Stimulated activated CD4-positive, alpha-beta T cell treated with anti-CD3 and anti-CD28 coated beads, Interleukin-4, amount 100 ng/mL, for 1 hour (primary cell): ENCODE measurements around the gene RBM48.

ENCODE experiments used
- DNase-seq: peaks from one replicate; pipeline ENCODE4 v3.0.0-alpha.2; 2020

The RBM48 gene

GRCh38 chr7:92546856-92547497 lies 18.4 kb downstream of the RBM48 start:
- no peak for DNase-seq

DNA sequence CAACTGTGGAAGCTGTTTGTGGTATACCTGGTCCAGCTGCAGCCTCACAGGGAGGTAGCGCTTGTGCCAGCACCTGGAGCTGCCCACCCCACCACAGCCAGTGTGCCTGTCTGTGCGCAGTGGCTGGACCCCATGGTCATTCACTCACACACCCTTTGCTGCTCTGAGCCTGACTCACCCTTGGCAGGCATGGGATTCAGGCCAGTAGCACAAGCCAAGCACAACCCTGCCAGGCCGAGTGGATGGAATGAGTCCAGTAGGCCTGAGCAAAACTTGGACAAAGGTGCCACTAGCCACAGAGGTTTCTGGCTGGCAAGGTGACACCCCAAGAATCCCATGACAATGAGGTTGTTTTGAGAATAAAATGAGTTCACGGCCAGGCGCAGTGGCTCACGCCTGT lies 19.0 kb downstream of the RBM48 start:
- DNase-seq, result no peak

DNA sequence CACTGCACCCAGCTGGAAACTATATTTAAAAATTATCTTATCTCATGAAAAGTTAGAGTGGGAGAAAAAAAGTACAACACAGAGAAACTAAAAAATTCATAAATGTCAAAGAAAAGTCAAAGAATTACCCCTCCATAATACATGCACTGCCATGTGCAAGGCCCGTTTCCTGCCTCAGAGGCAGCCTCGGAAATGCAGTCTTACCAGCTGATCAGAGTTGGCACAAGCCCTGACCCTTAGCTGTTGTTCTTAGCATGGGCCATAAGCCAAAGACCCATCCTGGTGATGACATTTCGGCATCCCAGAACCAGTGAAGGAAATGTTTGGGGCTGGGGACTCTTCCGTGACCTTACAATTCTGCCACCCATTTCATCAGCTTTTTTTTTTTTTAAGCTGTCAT lies 21.6 kb downstream of the RBM48 start:
- DNase-seq, result no peak

DNA sequence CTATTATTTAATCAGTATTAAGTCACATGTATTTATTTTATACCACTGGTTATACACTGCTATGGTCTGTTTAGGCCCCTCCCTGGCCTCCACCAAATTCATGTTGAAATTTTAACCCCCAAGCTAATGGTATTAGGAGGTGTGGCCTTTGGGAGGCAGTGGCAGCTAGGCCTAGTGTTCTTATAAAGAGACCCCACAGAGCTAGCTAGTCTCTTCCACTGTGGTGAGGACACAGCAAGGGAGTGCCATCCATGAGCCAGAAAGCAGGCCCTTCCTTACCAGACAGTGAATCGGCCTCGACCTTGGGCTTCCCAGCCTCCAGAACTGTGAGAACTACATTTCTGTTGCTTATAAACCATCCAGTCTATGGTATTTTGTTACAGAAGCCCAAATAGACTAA lies 28.7 kb downstream of the RBM48 start:
- DNase-seq, result no peak

DNA sequence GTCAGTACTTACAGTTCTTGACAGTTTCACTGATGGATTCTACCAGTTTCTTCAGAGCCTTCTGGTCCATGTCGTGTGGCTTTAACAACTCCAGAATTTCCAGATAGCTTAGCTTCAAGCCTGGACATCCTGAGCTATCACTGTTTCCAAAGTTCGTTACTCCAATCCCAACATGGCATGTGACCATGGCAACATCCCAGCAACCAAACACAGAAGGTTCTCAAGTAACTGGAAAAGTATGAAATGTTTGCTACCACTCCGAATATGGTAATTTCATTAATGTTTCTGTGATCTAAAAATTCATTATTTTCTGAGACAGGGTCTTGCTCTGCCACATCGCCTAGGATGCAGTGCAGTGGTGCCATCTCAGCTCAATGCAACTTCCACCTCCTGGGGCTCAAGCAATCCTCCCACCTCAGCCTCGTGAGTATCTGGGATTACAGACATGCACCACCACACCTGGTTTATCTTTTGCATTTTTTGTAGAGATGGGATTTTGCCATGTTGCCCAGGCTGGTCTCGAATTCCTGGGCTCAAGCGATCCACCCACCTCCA lies 29.3 kb downstream of the RBM48 start:
- DNase-seq, result no peak

DNA sequence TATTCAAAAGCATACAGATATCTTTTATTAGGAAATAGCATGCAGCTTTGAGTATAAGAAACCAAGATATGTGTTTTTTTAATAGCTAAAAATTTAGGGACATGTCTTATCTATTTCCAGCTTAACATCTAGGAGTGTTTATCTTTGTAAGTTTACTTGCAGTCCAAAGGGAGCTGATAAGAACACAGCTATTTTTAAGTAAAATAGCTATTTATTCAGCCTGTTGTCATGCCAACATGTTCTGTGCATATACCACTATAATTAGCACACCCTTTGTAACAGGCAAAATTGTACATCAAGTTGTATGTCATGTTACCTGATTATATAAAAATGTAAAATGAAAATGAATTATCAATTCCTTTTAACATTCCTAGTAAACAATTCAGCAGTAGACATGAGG lies 32.0 kb downstream of the RBM48 start:
- DNase-seq, result no peak

DNA sequence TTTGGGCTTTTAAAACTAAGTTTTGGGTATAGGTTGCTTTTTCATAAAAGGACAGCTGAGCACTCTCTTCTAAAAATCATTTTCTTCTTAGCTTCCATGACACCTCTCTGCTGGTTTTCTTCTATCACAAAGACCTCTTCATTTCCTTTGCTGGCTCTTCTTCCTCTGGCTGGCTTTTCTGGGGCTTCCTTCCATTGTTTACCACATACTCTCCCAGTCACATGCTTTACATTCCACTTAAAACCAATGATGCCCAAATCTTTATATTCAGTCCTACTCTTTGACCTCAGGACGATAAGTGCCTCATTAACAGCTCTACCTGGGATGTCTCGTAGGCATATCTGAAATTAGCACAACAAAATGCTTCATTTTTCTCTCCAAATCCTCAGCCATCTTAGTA lies 34.8 kb downstream of the RBM48 start:
- DNase-seq, result no peak

DNA sequence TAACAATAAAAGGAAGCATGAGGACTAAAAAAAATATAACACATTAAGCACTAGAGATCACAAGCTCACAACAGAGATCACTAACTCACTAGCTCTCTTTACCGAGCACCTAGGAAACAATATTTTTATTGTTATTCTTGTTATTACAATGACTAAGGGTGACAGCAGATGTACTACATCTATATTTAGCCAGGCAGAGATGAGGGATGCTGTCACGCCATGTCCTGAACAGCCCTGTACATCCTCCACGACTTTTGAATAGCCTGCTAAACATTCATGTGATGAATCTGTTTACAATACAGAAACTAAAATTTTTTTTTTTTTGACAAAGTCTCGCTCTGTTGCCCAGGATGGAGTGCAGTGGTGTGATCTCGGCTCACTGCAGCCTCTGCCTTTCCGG lies 38.9 kb downstream of the RBM48 start:
- no peak for DNase-seq

DNA sequence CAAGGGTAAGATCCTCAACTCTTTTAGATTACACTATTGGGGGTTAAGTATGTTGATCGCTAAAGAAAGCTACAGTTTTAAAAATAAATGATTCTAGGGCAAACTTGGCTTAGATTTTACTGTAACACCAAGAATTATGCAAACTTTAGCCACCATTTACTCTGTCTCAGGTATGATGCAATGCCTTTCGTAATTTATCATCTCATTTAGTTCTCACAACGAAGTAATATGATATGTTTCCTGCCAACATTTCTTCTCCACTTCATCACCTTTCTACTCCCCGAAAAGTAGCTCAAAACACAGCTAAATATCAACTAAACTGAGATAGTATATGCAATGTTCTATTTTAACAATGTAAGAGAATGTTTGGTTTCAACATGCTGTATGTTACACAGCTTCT lies 40.5 kb downstream of the RBM48 start:
- DNase-seq, result no peak

DNA sequence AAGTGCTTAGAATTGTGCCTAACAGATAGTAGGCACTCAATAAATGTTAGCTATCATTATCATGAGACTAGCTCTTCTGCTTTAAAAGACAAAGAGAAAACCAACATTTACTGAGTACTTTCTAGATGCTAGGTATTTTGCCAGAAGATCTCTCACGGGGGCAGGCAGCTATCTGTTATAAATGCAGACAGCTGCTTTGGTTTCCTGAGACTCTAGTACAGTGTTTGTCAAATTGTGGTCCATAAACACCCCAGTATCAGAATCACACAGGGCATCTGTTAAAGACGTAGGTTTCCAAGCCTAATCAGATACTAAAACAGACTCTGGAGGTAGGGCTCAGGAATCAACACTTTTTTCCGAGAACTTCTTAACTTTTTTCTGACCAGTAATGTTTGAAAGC lies 47.7 kb downstream of the RBM48 start:
- no peak for DNase-seq

- no peak for DNase-seq
Measured at GRCh38 chr7:92582948-92583347, 54.4 kb downstream of the RBM48 start.

GRCh38 chr7:92584953-92585352 lies 56.4 kb downstream of the RBM48 start:
- DNase-seq, result no peak

- no peak for DNase-seq
Measured at GRCh38 chr7:92586403-92586802, 57.8 kb downstream of the RBM48 start.

DNA sequence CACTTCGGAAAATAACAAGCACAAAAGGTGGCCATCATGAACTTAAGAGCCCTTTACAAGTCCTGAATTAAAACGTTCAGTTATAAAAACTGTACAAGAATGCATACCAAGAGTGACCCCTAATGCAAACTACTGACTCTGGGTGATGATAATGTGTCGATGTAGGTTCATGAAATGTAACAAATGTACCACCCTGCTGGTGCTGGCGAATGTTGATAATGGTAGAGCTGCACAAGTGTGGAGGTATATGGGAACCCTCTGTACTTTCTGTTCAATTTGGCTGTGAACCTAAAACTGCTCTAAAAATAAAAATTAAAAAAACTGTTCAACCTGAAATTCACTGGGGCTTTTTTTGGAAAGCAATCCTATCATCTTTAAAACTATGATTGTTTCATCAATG lies 58.2 kb downstream of the RBM48 start:
- no peak for DNase-seq
